ENCODE measurements around the gene GPD2.
"Not testable (repeated sequence)": the region's sequence is repeated elsewhere in the genome, so short reads cannot be mapped to it uniquely, and the experiment has no call there.

The GPD2 gene

GRCh38 chr2:156480376-156480775, 44.2 kb downstream of the GPD2 start:
- no peak for DNase-seq

DNA sequence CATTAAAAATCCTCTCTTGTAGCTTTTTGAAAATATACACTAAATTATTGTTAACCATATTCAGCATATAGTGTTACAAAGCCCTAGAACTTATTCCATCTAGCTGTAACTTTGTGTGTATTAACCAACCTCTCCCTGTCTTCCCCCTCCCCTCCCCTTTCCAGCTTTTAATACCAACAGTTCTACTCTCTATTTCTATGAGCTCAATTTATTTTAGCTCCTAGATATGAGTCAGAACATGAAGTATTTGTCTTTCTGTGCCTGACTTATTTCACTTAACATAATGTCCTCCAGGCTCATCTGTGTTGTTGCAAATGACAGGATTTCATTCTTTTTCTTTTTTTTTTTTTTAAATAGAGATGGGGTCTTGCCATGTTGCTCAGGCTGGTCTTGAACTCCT, 45.1 kb downstream of the GPD2 start:
- no peak for DNase-seq

DNA sequence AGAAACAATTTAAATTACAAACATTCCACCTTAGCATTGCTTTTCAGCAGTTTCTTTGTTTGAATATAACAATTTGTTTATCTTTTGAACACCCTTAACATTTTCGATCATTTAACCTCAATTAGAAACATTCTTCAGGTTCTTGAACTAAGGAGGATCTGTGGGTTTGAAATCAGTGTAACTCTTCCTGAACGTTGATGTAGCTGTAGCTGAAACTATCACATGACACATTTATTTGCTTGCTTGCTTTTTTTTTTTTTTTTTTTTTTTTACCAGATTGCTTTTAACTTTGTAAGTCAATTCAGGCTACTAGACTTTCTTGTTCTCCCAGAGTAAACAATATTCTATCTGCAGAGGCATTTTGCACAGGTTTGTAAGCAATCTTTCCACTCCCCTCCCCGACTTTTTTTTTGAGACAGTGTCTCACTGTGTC, 47.6 kb downstream of the GPD2 start:
- DNase-seq, result no peak

DNA sequence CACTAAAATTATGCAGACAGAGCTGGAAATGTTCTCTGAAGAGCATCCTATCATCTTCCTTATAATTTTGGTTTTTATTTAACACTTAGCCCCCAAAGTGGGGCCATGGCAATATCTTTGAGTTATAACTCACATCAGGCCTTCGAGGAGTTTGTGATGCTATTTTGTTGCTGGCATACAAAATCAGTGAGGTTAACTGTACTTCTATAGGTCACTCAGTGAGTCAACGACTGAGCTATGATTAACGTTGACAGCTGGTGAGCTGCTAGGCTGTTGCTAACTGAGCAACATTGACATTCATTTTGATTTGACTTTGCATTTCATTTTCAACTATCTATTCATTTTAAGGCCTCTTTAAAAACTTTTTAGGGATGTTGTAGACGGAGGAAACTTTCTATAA, 50.0 kb downstream of the GPD2 start:
- DNase-seq, result no peak

GRCh38 chr2:156486614-156487013, 50.4 kb downstream of the GPD2 start:
- no peak for DNase-seq

DNA sequence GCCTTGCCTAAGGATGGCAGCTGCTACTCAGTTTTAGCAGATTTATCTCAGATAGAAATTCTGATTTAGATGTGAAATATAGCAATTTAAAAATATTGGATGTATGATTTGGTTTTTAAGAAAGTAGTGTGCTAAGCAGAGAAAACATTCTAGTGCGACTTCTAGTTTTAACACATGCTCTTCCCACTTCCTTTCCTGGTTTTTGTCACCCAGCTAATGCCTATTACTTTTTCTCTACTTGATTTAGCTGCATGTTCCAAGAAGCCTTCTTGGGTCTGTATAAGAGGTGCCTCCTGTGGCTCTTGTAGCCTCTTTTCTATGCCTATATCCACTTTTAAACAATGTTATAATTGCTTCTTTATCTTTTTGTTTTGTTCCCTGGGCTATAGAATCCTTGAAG, 53.0 kb downstream of the GPD2 start:
- no peak for DNase-seq

- no peak for DNase-seq
Observed at GRCh38 chr2:156489750-156490465, 53.7 kb downstream of the GPD2 start.

- DNase-seq, result no peak
Observed at GRCh38 chr2:156490466-156490840, 54.3 kb downstream of the GPD2 start.

DNA sequence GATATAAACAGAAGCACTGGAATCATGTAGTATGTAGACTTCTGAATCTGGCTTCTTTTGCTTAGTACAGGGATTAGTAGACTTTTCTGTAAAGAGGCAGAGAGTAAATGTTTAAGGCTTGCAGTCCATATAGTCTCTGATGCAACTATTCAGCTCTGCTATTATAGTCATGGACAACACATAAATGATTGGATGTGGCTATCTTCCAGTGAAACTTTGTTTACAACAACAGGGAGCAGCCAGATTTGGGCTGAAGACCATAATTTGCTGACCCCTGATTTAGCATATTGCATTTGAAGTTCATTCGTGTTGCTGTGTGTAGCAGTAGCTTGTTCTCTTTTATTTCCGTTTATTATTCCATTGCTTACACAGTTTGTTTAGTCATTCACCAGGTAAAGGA, 55.0 kb downstream of the GPD2 start:
- no peak for DNase-seq

DNA sequence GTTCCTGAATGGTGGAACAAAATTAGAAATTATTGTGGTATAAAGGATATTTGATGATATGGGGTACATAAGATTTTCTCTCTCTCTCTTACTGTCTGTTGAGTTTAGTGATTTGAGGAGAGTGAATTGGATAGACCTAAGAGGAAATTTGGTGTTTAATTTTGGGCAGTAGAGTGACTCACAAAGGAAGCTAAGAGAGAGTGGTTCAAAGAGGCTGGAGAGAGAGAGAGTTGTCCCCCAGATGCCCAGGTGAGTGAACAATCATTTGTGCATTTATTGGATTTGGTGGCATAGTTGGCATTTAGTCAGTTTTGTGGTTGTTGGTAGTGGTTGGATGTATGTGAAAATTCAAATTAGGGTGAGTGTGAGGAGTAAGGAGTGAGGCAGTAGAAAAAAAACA, 56.8 kb downstream of the GPD2 start:
- DNase-seq, result no peak

DNA sequence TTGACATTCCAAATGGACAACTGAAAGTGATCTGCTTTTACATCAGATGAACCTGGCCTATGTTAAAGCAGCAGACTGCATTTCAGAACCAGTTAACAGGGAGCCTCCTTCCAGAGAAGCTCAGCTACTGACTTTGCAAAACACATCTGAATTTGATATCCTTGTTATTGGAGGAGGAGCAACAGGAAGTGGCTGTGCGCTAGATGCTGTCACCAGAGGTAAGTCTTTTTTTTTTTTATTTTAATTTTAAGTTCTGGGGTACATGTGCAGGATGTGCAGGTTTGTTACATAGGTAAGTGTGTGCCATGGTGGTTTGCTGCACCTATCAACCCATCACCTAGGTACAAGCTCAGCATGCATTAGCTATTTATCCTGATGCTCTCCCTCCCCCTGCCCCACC, 59.8 kb downstream of the GPD2 start:
- DNase-seq, result not testable (repeated sequence)

DNA sequence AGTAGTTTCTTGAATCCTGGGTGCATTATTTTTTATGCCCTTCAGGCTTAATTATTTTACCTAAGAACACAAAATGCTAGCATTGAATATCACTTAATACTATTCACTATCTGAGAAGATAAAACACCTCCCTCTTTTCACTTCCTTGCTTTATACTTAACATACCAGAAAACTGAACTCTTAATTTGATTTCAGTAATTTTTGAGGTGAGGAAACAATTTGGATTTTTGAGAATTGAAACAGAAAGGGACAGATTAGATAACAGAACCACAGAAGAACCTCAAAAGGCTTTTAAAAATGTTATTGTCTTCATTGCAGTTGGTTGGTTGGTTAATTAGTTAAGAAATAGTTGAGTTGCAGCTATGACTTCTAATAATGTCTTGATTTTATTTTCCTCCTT, 69.5 kb downstream of the GPD2 start:
- no peak for DNase-seq

DNA sequence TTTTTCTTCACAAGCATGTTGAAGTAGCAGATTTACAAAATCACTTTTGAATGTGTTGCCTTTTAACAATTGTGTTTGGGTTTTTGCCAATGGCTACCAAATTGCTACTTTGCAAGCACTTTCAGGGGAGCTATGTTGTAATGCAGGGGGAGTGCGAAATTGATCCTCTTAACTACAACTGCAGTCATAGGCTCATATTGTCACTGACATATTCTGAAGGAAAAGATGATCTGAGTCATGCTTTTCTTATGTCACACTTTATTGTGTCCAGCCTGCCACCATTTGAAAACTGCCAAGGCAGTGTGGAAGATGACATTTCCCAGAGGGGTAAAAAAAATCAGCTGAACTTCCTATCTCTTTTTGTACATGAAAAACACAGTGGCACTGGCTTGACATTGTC, 74.9 kb downstream of the GPD2 start:
- DNase-seq, result no peak

- DNase-seq, result no peak
Observed at GRCh38 chr2:156511803-156512202, 75.6 kb downstream of the GPD2 start.

DNA sequence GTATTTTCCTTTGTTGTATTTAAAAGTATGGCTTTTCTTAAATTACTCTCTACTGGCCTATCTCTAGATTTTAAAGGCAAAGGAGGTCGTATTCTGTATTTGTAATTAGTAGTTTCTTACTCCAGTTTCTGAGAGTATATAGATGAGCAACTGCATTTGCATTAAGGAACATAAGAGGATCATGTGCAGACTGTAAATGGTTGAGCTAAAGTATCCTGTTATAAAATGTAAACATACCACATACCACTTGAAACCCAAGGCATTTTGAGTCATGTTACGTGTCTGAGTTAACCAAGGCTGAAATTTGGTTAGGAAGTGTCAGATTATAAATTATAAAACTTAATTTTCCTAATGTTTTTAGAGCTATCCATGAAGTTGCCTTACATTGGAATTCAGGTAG, 76.3 kb downstream of the GPD2 start:
- no peak for DNase-seq

- no peak for DNase-seq
Observed at GRCh38 chr2:156513219-156513618, 77.0 kb downstream of the GPD2 start.

- no peak for DNase-seq
Observed at GRCh38 chr2:156517419-156517818, 81.2 kb downstream of the GPD2 start.

DNA sequence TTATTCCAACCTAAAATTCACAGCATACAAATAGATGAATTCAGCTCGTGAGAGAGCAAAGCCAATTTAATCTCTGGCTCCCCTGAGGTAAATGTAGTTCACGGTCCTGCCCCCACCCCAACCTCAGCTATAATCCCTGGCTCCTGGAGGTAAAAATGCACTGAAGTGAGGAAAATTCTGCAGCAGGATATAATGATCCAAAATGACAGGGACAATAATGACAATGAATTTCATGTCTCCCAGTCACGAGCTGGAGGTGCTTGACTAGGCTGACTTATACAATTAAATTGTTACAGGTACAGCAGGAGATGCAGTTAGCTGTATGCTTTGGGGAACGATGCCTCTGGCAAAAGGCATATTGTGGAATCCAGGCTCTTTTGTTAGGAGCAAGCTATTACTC, 82.0 kb downstream of the GPD2 start:
- DNase-seq, result no peak

GRCh38 chr2:156522864-156523440, 86.8 kb downstream of the GPD2 start:
- no peak for DNase-seq

DNA sequence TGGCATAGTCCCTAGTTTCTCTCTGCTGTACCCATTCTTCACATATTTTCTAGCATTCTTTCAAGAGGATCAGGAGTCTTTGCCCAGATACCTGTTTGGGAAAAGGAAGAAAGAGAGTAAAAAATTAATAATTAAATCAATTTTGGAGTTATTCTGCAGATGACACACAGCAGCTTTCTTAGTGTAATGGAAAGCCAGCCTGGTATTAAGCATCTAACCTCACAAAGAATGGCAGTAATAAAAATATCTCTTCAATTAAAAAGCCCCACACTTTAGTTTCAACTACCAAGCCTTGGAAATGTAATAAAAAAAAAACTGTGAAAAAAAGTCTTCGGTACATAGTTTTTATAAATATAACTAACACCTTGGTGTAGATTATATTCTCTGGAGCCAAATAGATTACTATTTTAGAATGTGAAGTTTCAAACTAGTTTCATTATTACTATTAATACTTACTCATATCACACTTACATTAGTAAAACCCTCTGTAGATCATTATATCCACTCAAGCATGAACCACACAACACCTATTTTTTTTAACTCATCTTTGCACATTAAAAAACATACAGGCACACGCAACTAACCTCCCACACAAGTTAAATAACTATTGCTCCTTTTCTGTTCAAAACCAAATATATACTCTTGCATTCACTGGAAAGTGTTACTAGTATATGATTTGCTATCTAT, 90.9 kb downstream of the GPD2 start:
- no peak for DNase-seq

- not testable (repeated sequence) for DNase-seq
Observed at GRCh38 chr2:156528583-156528982, 92.4 kb downstream of the GPD2 start.

- no peak for DNase-seq
Observed at GRCh38 chr2:156532989-156533388, 96.8 kb downstream of the GPD2 start.

DNA sequence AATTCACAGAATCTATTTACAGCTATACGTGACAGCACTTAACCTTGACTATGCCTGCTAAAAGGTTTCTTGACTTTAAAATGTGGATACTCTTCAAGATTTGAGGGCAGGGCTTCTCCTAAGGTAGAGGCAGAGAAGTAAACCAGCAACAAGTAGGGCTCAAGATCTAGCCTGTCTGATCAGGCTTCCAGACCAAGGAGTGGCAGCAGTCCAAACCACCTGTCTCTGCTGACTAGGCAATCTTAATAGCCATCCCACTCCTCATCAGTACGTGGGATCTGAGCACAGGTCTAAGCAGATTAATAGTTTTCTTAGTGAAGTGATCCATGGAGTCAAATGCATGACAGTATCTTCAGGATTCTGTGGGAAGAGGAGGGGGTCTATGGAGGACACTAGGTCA, 100.4 kb downstream of the GPD2 start:
- no peak for DNase-seq

GRCh38 chr2:156537141-156537540, 101.0 kb downstream of the GPD2 start:
- no peak for DNase-seq

GRCh38 chr2:156538083-156538504, 101.9 kb downstream of the GPD2 start:
- no peak for DNase-seq
